NCI-H1048 (cell line): ENCODE data around the gene ISG20L2.

ENCODE experiments used
- DNase-seq: peaks from one replicate; lab custom pipeline; 2025; lab: John Stamatoyannopoulos, UW

The ISG20L2 gene

DNA sequence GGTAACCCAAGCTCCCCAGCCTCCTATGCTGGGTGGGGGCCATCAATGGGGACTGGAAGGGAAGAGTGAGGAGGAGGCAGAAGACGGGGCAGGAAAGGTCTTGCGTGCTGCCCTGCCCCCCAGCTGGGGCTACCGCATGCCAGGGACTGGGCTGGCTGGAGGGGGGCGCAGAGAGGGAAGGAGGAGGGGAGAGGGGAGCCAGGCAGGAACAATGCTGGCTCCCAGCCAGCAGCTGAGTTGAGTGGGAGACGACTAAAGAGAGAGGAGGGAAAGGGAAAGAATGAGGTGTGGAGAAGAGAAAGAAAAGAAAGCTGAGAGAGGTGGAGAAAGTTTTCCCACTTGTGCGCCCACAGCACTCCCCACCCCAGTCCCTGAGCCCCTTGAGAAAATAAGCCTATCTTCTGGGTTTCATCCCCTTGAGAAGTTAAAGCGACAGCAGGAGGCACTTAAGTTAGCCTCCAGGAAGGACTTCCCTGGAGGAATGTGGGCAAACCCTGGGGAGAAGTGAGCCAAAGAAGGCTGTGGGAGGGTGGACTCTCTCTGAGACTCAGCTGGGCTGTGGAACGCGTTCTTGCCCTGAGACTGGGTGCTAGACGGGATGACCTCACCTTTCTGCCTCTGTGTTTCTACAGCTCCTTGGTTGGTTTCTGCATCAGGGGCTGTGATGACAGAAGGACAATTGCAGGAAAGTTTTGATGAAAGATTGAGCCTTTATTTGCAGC is 38.5 kb downstream of the ISG20L2 start:
- DNase-seq, result no peak

GRCh38 chr1:156689035-156689952 is 39.3 kb downstream of the ISG20L2 start:
- DNase-seq, result peak; percentile 62

GRCh38 chr1:156684227-156684782 is 44.3 kb downstream of the ISG20L2 start:
- DNase-seq, result no peak

DNA sequence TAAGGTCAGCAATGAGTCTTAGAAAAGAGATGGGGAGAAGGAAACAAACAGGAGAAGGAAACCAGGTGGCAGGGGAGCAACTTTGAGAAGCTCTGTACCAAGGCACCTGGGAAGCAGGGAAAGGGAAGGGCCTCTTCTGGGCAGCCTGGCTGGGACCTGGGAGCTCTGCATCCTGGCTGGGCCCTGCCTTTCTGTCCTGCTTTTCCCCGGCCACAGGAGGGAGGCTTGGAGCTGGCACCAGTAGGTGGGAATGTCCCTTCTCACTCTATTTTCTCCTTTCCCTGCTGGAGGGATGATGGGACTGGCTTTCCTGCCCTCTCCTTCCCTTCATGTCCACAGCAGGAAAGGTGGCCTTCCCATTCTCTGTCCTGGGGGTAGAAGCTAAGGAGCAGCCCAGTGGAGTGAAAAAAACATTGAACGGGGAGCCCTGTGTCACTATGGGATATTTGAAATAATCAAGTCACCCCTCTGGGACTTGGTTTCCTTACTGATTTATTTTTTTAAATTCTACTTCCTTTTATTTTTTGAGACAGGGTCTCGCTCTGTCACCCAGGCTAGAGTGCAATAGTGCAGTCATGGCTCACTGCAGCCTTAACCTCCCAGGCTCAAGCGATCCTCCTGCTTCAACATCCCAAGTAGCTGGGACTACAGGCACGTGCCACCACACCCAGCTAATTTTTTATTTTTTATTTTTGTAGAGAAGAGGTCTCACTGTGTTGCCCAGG is 46.2 kb downstream of the ISG20L2 start:
- no peak for DNase-seq

DNA sequence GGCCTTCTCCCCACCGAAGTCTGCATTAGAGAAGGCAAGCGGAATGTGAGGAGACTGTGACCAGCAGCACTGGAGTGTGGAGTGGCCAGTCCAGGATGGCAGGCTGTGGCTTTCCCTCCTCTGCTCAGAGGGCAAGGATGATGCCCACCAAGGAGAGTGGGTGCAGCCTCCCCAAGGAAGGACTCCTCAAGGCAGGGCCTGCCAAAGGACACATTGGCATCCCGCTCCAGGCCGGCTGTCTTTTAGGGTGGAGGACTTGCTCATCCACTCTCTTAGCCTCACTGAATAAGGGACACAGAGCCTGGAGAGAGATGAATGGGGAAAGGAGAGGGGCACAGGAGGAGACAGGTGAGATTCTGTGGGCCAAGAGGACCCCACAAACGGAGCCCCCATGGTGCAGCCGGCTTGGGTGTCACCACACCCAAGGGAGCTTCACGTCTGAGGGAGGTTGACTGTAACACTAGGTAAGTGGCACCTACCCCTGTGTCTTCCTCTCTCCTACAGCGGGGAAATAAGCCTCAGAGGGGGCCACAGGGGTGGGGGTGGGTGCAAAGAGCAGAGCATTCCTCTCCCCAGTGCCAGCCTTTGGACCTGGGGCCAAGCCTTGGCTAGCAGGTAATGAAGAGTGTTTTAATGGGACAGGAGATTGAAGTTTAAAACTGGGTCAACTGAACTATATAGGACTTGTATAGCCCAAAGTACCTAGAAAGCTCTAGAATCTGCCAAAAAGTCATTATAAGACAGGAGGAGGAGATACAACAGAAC is 47.2 kb downstream of the ISG20L2 start:
- DNase-seq, result no peak

- DNase-seq, result no peak
Measured at GRCh38 chr1:156680056-156680455, 48.5 kb downstream of the ISG20L2 start.

DNA sequence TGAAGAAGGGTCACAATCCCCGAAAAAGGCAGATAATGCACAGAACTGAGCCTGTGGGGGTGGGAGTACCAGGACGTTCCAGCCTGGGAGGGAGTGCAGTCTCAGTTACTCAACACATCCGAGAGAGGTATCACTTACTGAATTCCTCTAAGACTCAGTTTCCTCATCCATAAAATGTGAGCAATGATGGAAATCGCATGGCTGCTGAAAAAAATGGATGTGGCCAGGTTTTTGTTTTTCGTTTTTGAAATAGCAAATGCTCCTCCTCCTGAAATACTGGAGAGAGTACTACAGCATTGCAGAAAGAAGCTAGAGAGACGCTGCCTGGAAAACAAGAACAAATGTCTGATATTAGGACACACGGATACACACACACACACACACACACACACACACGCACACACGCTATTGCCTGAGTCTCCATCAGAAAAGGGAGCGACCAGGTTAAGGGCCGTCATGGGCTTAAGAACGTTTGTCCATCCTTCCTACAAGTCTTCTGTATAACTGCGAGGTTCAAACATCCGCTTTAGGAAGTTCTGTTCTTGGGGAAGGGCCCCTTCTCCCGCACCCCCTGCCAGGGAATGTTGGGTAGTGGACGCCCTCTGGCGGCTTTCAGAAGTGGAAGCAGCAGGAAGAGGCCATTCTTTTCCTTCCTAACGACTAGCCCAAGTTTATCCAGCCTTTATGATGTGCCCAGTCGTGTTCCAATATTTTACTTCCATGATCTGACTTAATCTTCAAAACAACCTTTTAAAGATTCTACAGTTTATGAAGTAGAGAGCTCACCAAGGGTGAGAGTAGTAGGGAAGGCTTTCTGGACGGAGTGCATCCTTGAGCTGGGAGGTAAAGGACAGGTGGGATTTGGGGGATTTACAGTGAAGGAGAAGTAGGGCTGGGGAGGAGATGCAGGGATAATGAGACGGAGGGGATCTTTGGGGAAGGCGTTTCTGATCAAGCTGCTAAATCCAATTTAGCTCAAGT is 50.7 kb downstream of the ISG20L2 start:
- peak; percentile 53 for DNase-seq

- no peak for DNase-seq
Measured at GRCh38 chr1:156676820-156677615, 51.5 kb downstream of the ISG20L2 start, which contains the start of gene NES. NES (minus strand) TSS chr1:156677407; CDS start chr1:156677264, 143 bp downstream.

DNA sequence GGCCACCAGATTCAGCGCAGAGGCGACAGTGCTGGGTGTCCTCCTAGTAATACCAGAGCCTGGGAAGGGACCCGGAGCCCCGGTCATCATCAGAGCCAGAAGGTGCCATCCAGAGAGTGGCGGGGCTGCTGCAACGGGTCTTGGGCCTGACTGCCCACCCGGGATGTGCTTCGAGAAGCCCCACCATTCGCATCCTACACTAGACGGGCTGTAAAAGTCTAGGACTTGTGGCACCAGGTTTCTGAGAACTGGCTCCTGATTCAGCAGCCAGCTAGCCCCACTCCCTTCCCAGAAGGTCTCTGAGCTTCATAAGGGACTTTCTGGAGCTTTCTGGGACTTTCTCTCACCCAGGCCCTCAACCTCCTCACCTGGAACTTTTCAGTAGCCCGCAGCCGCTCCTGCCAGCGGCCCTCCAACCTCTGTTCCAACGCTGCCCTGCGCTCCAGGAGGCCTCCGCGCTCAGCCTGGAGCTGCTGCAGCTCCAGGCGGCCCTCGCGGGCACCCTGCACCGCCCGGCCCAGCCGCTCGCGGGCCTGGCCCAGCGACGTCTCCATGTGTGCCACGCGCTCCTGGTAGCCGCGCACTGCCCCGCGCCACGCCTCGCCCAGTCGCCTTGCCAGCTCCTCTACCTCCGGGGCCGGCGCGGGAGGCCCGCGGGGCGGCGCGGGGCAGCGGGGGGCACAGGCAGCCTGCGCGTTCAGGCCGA is 52.3 kb downstream of the ISG20L2 start:
- no peak for DNase-seq

DNA sequence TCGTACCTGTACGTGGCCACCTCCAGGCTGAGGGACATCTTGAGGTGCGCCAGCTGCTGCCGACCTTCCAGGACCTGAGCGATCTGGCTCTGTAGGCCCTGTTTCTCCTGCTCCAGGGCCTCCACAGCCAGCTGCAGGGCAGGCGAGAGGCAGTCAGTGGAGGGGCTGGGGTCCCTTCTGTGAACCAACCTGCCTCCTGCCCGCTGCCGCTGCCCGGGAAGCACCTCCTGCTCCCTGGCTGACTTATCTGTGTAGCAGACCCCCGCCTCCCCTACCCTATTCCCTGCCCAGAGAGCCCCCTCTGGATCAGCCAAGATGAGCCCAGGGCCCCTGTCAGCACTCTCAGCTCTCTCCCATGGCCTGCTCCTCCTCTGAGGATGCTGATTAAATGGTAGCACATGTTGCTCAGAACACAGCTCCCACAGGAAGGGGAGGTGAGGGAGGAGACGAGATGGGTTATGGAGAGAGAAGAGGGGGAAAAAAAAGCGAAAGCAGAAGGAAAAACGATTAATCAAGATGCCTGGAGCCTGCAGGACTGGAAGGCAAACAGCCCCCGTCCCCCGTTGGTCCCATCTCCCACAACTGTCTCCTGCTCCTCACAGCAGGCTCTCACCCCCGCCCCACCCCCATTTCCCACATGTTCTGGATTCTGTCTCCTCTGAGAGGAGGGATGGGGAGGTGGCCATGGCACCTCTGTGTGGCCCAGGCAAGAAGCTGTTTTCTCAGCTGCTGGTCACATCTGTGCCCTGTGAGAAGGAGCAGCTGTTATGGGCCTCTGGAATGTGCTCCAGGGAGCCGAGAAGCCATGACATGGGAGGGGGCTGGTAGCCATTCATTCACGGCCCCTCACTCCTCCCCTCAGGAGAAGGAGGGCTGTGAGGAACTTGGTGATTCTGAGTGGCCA is 53.1 kb downstream of the ISG20L2 start:
- DNase-seq, result no peak

GRCh38 chr1:156673387-156674121 is 55.0 kb downstream of the ISG20L2 start:
- DNase-seq, result no peak
